B cell (primary cell): ENCODE measurements around the gene DLGAP4. TPM values are rescaled to one million over a fixed set of nuclear protein-coding genes. Genes with fewer than 3 reads are reported as not detected.

Source experiments
- ATAC-seq: fragments of 200-7000 bp; cut with Tn5 transposase; one replicate; pipeline ENCODE4 v1.10.0; 2021; ENCODE audit warnings: low read depth, mild to moderate bottlenecking, moderate number of reproducible peaks, moderate library complexity
- CTCF ChIA-PET: fragments of 350-600 bp; sonication (Branson Sonifier 250); formaldehyde crosslinking; loops from one replicate; lab custom pipeline; 2021; ENCODE audit warnings: antibody characterized with exemption, inconsistent platforms; lab: Charles Lee
- POLR2A ChIA-PET: fragments of 350-600 bp; sonication (Branson Sonifier 250); formaldehyde crosslinking; loops from one replicate; lab custom pipeline; 2021; ENCODE audit warnings: antibody characterized with exemption; lab: Charles Lee
- DNase-seq: peaks from one replicate; pipeline ENCODE4 v3.0.0; 2013
- H2AFZ ChIP-seq: 2 replicates; pipeline ENCODE4 v1.6.1; 2012; ENCODE audit warnings: mild to moderate bottlenecking, low read depth, low read length; ENCODE audit not compliant: insufficient read depth, poor library complexity, severe bottlenecking
- H3K27ac ChIP-seq, 2 donors: 1 replicate in 1 of 2; 2 replicates in 1 of 2; pipeline ENCODE4 v1.5.1; 2012 to 2013; ENCODE audit warnings: low read length in 2 of 2, mild to moderate bottlenecking in 2 of 2, moderate library complexity in 1 of 2
- H3K27me3 ChIP-seq, 4 experiments: fragments of 200-600 bp in 1 of 4; sonication (generic) in 1 of 4; replicated peaks in 1 of 4; 1 replicate in 2 of 4; 2 replicates in 2 of 4; pipeline versions ENCODE4 v1.6.1 to v1.7.0; 2013 to 2016; ENCODE audit warnings: low read length in 3 of 4, mild to moderate bottlenecking in 2 of 4, mixed read lengths in 1 of 4, moderate library complexity in 1 of 4; ENCODE audit not compliant: insufficient read depth in 4 of 4, control insufficient read depth in 3 of 4; ENCODE audit errors: control extremely low read depth in 1 of 4
- H3K36me3 ChIP-seq, 2 experiments: replicated peaks in 1 of 2; 1 replicate in 1 of 2; 2 replicates in 1 of 2; pipeline versions ENCODE4 v1.6.1 to v1.7.1; 2013; ENCODE audit warnings: low read length in 1 of 2; ENCODE audit not compliant: insufficient read depth in 2 of 2, control insufficient read depth in 1 of 2; ENCODE audit errors: control extremely low read depth in 1 of 2, extremely low read depth in 1 of 2
- H3K4me1 ChIP-seq, 2 donors: fragments of 200-600 bp in 1 of 2; sonication (generic) in 1 of 2; 1 replicate in 1 of 2; 2 replicates in 1 of 2; pipeline versions ENCODE4 v1.5.1 to v1.6.1; 2013 to 2017; ENCODE audit warnings: low read length in 2 of 2; ENCODE audit not compliant: control insufficient read depth in 2 of 2, insufficient read depth in 2 of 2
- H3K4me2 ChIP-seq: replicated peaks from 2 replicates; pipeline ENCODE3; 2012; ENCODE audit warnings: mild to moderate bottlenecking, low read depth, low read length; ENCODE audit not compliant: poor library complexity, severe bottlenecking
- H3K4me3 ChIP-seq, 5 experiments: fragments of 200-600 bp in 1 of 5; sonication (generic) in 1 of 5; 1 replicate in 3 of 5; 2 replicates in 2 of 5; pipeline versions ENCODE4 v1.5.1 to v1.7.0; 2011 to 2016; ENCODE audit warnings: low read length in 4 of 5, mild to moderate bottlenecking in 4 of 5, low read depth in 2 of 5, control low read depth in 1 of 5, moderate library complexity in 1 of 5; ENCODE audit not compliant: insufficient read depth in 1 of 5; ENCODE audit errors: control extremely low read depth in 1 of 5, extremely low read depth in 1 of 5
- H3K79me2 ChIP-seq: fragments of 200-600 bp; sonication (generic); one replicate; pipeline ENCODE4 v1.6.0; 2016; ENCODE audit warnings: low read length; ENCODE audit not compliant: control insufficient read depth, insufficient read depth
- H3K9ac ChIP-seq: fragments of 200-600 bp; sonication (generic); 2 replicates; pipeline ENCODE4 v1.6.1; 2017; ENCODE audit warnings: mild to moderate bottlenecking, low read length, moderate library complexity
- H3K9me3 ChIP-seq, 3 donors: one replicate each; pipeline versions ENCODE4 v1.6.1 to v1.7.1; 2013; ENCODE audit warnings: low read length in 2 of 3; ENCODE audit not compliant: control insufficient read depth in 2 of 3, insufficient read depth in 1 of 3; ENCODE audit errors: control extremely low read depth in 1 of 3
- H4K20me1 ChIP-seq: 2 replicates; pipeline ENCODE4 v1.6.0; 2012; ENCODE audit warnings: mild to moderate bottlenecking, low read length; ENCODE audit not compliant: insufficient read depth, control insufficient read depth, poor library complexity, severe bottlenecking
- H3K27ac Mint-ChIP-seq: one replicate; pipeline ENCODE4 v1.8.0; 2021; ENCODE audit warnings: mixed read lengths
- H3K27me3 Mint-ChIP-seq: one replicate; pipeline ENCODE4 v1.8.0; 2021; ENCODE audit warnings: mixed read lengths
- H3K4me1 Mint-ChIP-seq: one replicate; pipeline ENCODE4 v1.8.0; 2021; ENCODE audit warnings: mixed read lengths
- H3K4me3 Mint-ChIP-seq: one replicate; pipeline ENCODE4 v1.8.0; 2021; ENCODE audit warnings: mixed read lengths
- H3K9me3 Mint-ChIP-seq: one replicate; pipeline ENCODE4 v1.8.0; 2022; ENCODE audit warnings: mixed read lengths; ENCODE audit not compliant: insufficient read depth
- CTCF ChIP-seq: fragments of 200-600 bp; IDR thresholded peaks from one replicate; pipeline ENCODE4 v1.8.0; 2022; ENCODE audit warnings: antibody characterized with exemption, mild to moderate bottlenecking
- EZH2 ChIP-seq: IDR thresholded peaks from 2 replicates; pipeline ENCODE4 v1.6.1; 2012; ENCODE audit warnings: borderline replicate concordance, low read depth, mild to moderate bottlenecking, moderate library complexity, low read length; ENCODE audit not compliant: insufficient read depth, poor library complexity, severe bottlenecking
- WGBS: methylation state at CpG from one replicate; pipeline ENCODE4 v1.1.5; 2013; ENCODE audit warnings: missing lambda C conversion rate; ENCODE audit not compliant: insufficient coverage; 5-methylcytosine and 5-hydroxymethylcytosine counted together
- intact Hi-C: fragments of 100-400 bp; cut with micrococcal nuclease; formaldehyde crosslinking; loops from one replicate; pipeline ENCODE4 v1.10.0; 2022
- polyA plus RNA-seq: library from polyadenylated mRNA; depleted of rRNA; stranded (reverse); fragments of >200 nt; gene quantifications from 2 replicates; pipeline ENCODE4 v1.2.3, GENCODE V29; 2012
- total RNA-seq, 2 donors: library from RNA; stranded (reverse); fragments of 120-200 nt in 1 of 2; gene quantifications; 1 replicate in 1 of 2; 2 replicates in 1 of 2; pipeline versions ENCODE4 v1.2.3 to v1.2.4, GENCODE V29; 2013 to 2022

DLGAP4 gene
- total and polyA plus RNA-seq, 2 donors (not counting 1 experiment from before 2014, with no cell fraction given): 68.8 to 87.8 TPM

DNA sequence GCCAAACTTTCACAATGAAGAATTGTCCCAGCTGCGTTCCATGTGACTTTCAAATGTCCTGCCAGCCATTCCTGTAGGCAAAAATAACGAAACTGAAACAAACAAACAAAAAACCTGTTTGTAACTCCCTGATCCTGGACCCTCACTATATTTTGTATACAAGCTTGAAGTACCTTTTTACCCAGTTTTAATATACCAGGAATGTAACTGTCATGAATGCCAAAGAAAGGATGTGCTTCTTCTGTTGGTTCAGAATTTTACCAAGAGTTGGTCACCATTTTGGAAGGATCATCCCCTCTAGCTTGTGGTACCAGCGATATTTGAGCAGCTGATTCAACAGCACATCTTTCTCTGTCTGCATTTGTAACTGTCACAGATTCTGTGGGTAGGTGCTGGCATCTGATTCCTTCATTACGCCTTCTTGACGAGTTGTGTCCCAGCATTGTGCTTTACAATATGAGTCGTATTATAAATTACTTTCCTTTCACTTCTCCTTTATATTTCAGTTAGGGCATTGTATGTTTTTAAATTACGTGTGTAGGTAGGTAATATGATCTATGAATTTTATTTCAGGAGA, 93.9 kb downstream of the DLGAP4 start:
- Histone ChIP-seq H3K4me2 (no peak overlapping the region), H4K20me1 (no peaks in the 10 kb centered on the region), H3K27me3 (peaks cover 0 to 30% (median 11%) of the 10 kb centered on the region in 4 experiments), H3K79me2 (no peaks in the 10 kb centered on the region), H3K36me3 (no peaks in the 10 kb centered on the region), H3K4me3 (no peak overlapping the region), H3K4me1 (peaks cover 0 to 5% of the 10 kb centered on the region in 2 donors), H3K9ac (no peak overlapping the region), H3K9me3 (peaks cover 0 to 5% (median 0%) of the 10 kb centered on the region in 3 donors), H3K27ac (no peak overlapping the region), H2AFZ (no peak overlapping the region)
- intact Hi-C loops: no loop called here
- DNase-seq (no peak), ATAC-seq (no peak)
- 50% methylated on average over 2 of the region's 7 CpGs for whole genome bisulfite sequencing
- Mint-ChIP-seq H3K4me1 (no peaks in the 10 kb centered on the region), H3K27me3 (peaks cover 52% of the 10 kb centered on the region), H3K9me3 (no peaks in the 10 kb centered on the region), H3K27ac (no peak overlapping the region), H3K4me3 (no peak overlapping the region)
- ChIA-PET POLR2A (no interaction called here), CTCF (no interaction called here)
- TF ChIP-seq CTCF: no peak
- TF ChIP-seq EZH2: no peak

DNA sequence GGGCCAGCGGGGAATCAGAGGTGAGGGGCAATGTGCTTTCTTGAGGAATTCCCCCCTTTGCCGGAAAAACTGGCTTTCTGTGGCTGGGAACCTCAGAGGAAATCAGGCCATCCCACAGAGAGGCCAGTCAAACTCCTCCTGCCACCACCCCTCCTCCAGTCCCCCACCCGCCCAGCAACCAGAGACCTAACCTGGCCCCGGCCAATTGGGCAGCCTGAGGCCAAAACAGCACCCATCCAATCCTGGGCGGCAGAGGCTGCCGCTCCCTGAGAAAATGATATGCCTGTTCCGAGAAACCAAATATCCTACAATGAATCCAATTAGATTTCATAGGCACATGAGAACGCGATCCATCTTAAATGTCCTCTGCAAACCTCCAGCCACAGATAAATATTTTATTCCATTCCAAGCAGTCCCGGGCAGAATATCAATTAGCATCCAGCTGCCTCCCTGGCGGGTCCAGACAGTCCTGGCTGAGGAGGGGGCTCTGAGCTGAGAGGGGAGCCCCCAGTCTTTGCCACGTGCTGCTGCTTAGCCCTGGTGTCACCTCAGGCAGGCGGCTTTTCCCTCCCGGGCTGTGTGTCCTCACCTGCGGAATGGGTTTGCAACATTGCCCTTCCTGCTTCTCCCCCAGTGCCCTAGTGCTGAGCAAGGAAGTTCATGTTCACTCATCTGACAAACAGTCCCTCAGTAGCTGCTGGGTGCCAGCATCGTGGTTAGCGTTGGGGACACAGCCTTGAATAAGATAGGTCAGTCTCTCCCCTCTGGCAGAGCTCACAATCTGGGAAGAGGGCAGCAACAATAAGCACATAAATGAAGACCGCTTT, 95.0 kb downstream of the DLGAP4 start:
- H3K4me1 Mint-ChIP-seq: no peaks in the 10 kb centered on the region
- 47% methylated on average over 15 of the region's 18 CpGs for WGBS
- no peak overlapping the region for H3K27ac Mint-ChIP-seq
- H3K4me3 ChIP-seq: no peak overlapping the region
- H3K36me3 ChIP-seq: no peaks in the 10 kb centered on the region
- no peaks in the 10 kb centered on the region for H4K20me1 ChIP-seq
- H3K79me2 ChIP-seq: no peaks in the 10 kb centered on the region
- H3K9me3 ChIP-seq: peaks cover 0 to 5% (median 0%) of the 10 kb centered on the region in 3 donors
- intact Hi-C loops: no loop called here
- ChIA-PET POLR2A (no interaction called here), CTCF (no interaction called here)
- ATAC-seq (no peak), DNase-seq (no peak)
- H3K27ac ChIP-seq: no peak overlapping the region
- no peak overlapping the region for H3K4me3 Mint-ChIP-seq
- no peak overlapping the region for H2AFZ ChIP-seq
- H3K4me1 ChIP-seq: peaks cover 0 to 5% of the 10 kb centered on the region in 2 donors
- H3K9me3 Mint-ChIP-seq: no peaks in the 10 kb centered on the region
- peaks cover 57% of the 10 kb centered on the region for H3K27me3 Mint-ChIP-seq
- H3K4me2 ChIP-seq: no peak overlapping the region
- H3K9ac ChIP-seq: no peak overlapping the region
- H3K27me3 ChIP-seq: peaks cover 0 to 30% (median 11%) of the 10 kb centered on the region in 4 experiments
- TF ChIP-seq EZH2 (no peak), CTCF (no peak)
